ENCODE data around the gene CUEDC1. TPM values are rescaled to one million over a fixed set of nuclear protein-coding genes. Genes with fewer than 3 reads are reported as not detected.

CUEDC1 gene
- total and polyA plus RNA-seq, 9 of the 15 experiments (the other 6 are each of a cell fraction or from before 2014, with no cell fraction given), result 0.20 to 4.1 (median 1.6) TPM; not detected in 1

GRCh38 chr17:57938061-57938502 lies 17.1 kb downstream of the CUEDC1 start:
- in situ Hi-C loops (cut with MboI), result no loop called here
- POLR2A ChIA-PET, result no interaction called here
- H3K9ac ChIP-seq (ENCODE audit: insufficient read depth in 1 of 2, low read depth in 2 of 2, low read length in 2 of 2), result no peak overlapping the region

More at GRCh38 chr17:57938061-57938502, 17.1 kb downstream of the CUEDC1 start:
- Histone ChIP-seq H3K4me3 (no peak overlapping the region), H3K36me3 (ENCODE audit: control insufficient read depth, insufficient read depth, low read length) (no peaks in the 10 kb centered on the region), H3K79me2 (ENCODE audit: control insufficient read depth, insufficient read depth, low read length) (no peaks in the 10 kb centered on the region), H3K27ac (ENCODE audit: extremely low read depth, low read depth, low read length) (no peak overlapping the region), H3K4me1 (replicated peaks in 1 of 2; ENCODE audit: control insufficient read depth in 2 of 2, insufficient read depth in 2 of 2, low read length in 2 of 2) (peaks cover 0 to 8% of the 10 kb centered on the region in 2 experiments; a peak in 3 of 5 replicates), H3K9me3 (replicated peaks; ENCODE audit: control insufficient read depth, insufficient read depth, low read depth, low read length) (no peaks in the 10 kb centered on the region), H4K20me1 (replicated peaks; ENCODE audit: control insufficient read depth, insufficient read depth, low read length) (peaks cover 3% of the 10 kb centered on the region; the same call in 1 of the 2 replicates), H3K4me2 (ENCODE audit: insufficient read depth, low read length) (no peak overlapping the region), H3K9me1 (ENCODE audit: control insufficient read depth, insufficient read depth, low read length) (peaks cover 2% of the 10 kb centered on the region), H3K27me3 (ENCODE audit: control insufficient read depth in 2 of 2, insufficient read depth in 2 of 2, low read length in 2 of 2) (peaks cover 23 to 41% of the 10 kb centered on the region in 2 experiments), H2AFZ (ENCODE audit: low read depth, low read length) (no peak overlapping the region)
- BruUV-seq (replicated peaks), result no TSS peak
- DNase-seq (ENCODE audit: extremely low read depth in 1 of 4, low spot score in 3 of 4), result no peak
- ATAC-seq, result no peak
- CTCF ChIA-PET (ENCODE audit: low intra/inter-chr PET ratio), result no interaction called here
- 22% methylated on average over 7 of the region's 7 CpGs for WGBS (ENCODE audit: insufficient coverage, low coverage, missing lambda C conversion rate)
- no peak for FAIRE-seq
- intact Hi-C loops (cut with micrococcal nuclease), result no loop called here
- TF ChIP-seq GTF2E2 (tag; IDR thresholded peaks at IDR 0.05) (no peak), ASH1L (IDR thresholded peaks at IDR 0.05; ENCODE audit: borderline replicate concordance, low read depth, partially characterized antibody) (no peak), TAL1 (IDR thresholded peaks at IDR 0.05) (no peak), BRF2 (IDR thresholded peaks at IDR 0.05; ENCODE audit: borderline replicate concordance, insufficient read depth, insufficient read length) (no peak), SMAD3 (CRISPR knock-in tag; conservative IDR thresholded peaks at IDR 0.05) (no peak), JUNB (CRISPR knock-in tag; conservative IDR thresholded peaks at IDR 0.05) (no peak), MAZ (CRISPR knock-in tag; conservative IDR thresholded peaks at IDR 0.05 in 1 of 2, IDR thresholded peaks at IDR 0.05 in 1 of 2) (no peak), PHF20 (IDR thresholded peaks at IDR 0.05; ENCODE audit: partially characterized antibody) (no peak), ZBTB5 (IDR thresholded peaks at IDR 0.05) (no peak), FOXP1 (CRISPR knock-in tag; IDR thresholded peaks at IDR 0.05) (no peak), ZNF77 (CRISPR knock-in tag; IDR thresholded peaks at IDR 0.05) (no peak), ZNF644 (tag; IDR thresholded peaks at IDR 0.05; ENCODE audit: low read depth) (no peak), LCOR (CRISPR knock-in tag; IDR thresholded peaks at IDR 0.05) (no peak), NFRKB (IDR thresholded peaks at IDR 0.05; ENCODE audit: low read depth) (no peak), NFXL1 (CRISPR knock-in tag; IDR thresholded peaks at IDR 0.05) (no peak), ZNF274 (IDR thresholded peaks at IDR 0.05; ENCODE audit: borderline replicate concordance, low read depth, low read length) (no peak), PATZ1 (CRISPR knock-in tag; IDR thresholded peaks at IDR 0.05; ENCODE audit: borderline replicate concordance) (no peak)
